GM18505 (cell line): ENCODE results near the gene IL1RAPL1.

Source experiments
- ATAC-seq: cut with Tn5 transposase; IDR thresholded peaks from one replicate; pipeline ENCODE4 v1.9.1; 2021; ENCODE audit not compliant: unreplicated experiment
- POLR2A ChIP-seq: IDR thresholded peaks from 4 replicates; pipeline ENCODE4 v1.6.1; 2011; ENCODE audit warnings: borderline replicate concordance; ENCODE audit not compliant: insufficient read depth, insufficient read length; ENCODE audit errors: extremely low read depth

The IL1RAPL1 gene

GRCh38 chrX:28591542-28591941, 4.3 kb downstream of the IL1RAPL1 start:
- no peak for TF ChIP-seq POLR2A
- no peak for ATAC-seq

- no peak for TF ChIP-seq POLR2A
- no peak for ATAC-seq
Measured at GRCh38 chrX:28595346-28595745, 8.1 kb downstream of the IL1RAPL1 start.

- no peak for TF ChIP-seq POLR2A
- no peak for ATAC-seq
Measured at GRCh38 chrX:28599957-28600356, 12.7 kb downstream of the IL1RAPL1 start.

GRCh38 chrX:28609003-28609402, 21.8 kb downstream of the IL1RAPL1 start:
- no peak for TF ChIP-seq POLR2A
- ATAC-seq, result no peak

- no peak for TF ChIP-seq POLR2A
- no peak for ATAC-seq
Measured at GRCh38 chrX:28609917-28610613, 22.8 kb downstream of the IL1RAPL1 start.

GRCh38 chrX:28610746-28611145, 23.5 kb downstream of the IL1RAPL1 start:
- TF ChIP-seq POLR2A, result no peak
- no peak for ATAC-seq

- no peak for TF ChIP-seq POLR2A
- ATAC-seq, result no peak
Measured at GRCh38 chrX:28613558-28613957, 26.3 kb downstream of the IL1RAPL1 start.

GRCh38 chrX:28625223-28625622, 38.0 kb downstream of the IL1RAPL1 start:
- no peak for TF ChIP-seq POLR2A
- ATAC-seq, result no peak

- ATAC-seq, result no peak
- TF ChIP-seq POLR2A, result no peak
Measured at GRCh38 chrX:28626515-28626914, 39.3 kb downstream of the IL1RAPL1 start.

GRCh38 chrX:28628120-28628519, 40.9 kb downstream of the IL1RAPL1 start:
- no peak for ATAC-seq

GRCh38 chrX:28638775-28639174, 51.5 kb downstream of the IL1RAPL1 start:
- no peak for TF ChIP-seq POLR2A
- no peak for ATAC-seq

More at GRCh38 chrX:28628120-28628519, 40.9 kb downstream of the IL1RAPL1 start:
- no peak for TF ChIP-seq POLR2A

- no peak for ATAC-seq
- no peak for TF ChIP-seq POLR2A
Measured at GRCh38 chrX:28639451-28639850, 52.2 kb downstream of the IL1RAPL1 start.

- TF ChIP-seq POLR2A, result no peak
- no peak for ATAC-seq
Measured at GRCh38 chrX:28649541-28649940, 62.3 kb downstream of the IL1RAPL1 start.

- no peak for TF ChIP-seq POLR2A
- no peak for ATAC-seq
Measured at GRCh38 chrX:28651186-28651585, 63.9 kb downstream of the IL1RAPL1 start.

GRCh38 chrX:28659269-28659668, 72.0 kb downstream of the IL1RAPL1 start:
- ATAC-seq, result no peak
- no peak for TF ChIP-seq POLR2A
